Ascending aorta (tissue), 2 donors: ENCODE data around the gene TNPO2. TPM values are rescaled to one million over a fixed set of nuclear protein-coding genes. Genes with fewer than 3 reads are reported as not detected.

Experiments used
- DNase-seq, 2 donors: peaks; one replicate each; pipeline ENCODE4 v3.0.0-alpha.2; 2019; ENCODE audit warnings: low spot score in 2 of 2
- H3K27ac ChIP-seq, 2 donors: fragments of 200-600 bp; sonication (generic); one replicate each; pipeline ENCODE4 v1.5.1; 2016 to 2017; ENCODE audit warnings: mild to moderate bottlenecking in 1 of 2
- H3K27me3 ChIP-seq: fragments of 200-600 bp; sonication (generic); one replicate; pipeline ENCODE4 v1.5.1; 2017
- H3K36me3 ChIP-seq, 2 donors: fragments of 200-600 bp; sonication (generic); one replicate each; pipeline ENCODE4 v1.5.1; 2016
- H3K4me1 ChIP-seq, 2 donors: fragments of 200-600 bp; sonication (generic); one replicate each; pipeline ENCODE4 v1.5.1; 2016 to 2017; ENCODE audit warnings: mild to moderate bottlenecking in 1 of 2
- H3K4me3 ChIP-seq, 2 donors: fragments of 200-600 bp; sonication (generic); one replicate each; pipeline ENCODE4 v1.5.1; 2016 to 2017; ENCODE audit warnings: mild to moderate bottlenecking in 1 of 2
- H3K9me3 ChIP-seq, 2 donors: fragments of 200-600 bp; sonication (generic); one replicate each; pipeline ENCODE4 v1.5.1; 2016
- CTCF ChIP-seq, 3 experiments: fragments of 200-600 bp in 2 of 3; fragments of 450-650 bp in 1 of 3; sonication (generic) in 2 of 3; IDR thresholded peaks; one replicate each; pipeline ENCODE4 v1.5.1; 2016 to 2019; ENCODE audit warnings: antibody characterized with exemption in 3 of 3, mild to moderate bottlenecking in 1 of 3, moderate library complexity in 1 of 3
- intact Hi-C: fragments of 100-400 bp; cut with DNase I; formaldehyde crosslinking; loops from one replicate; pipeline ENCODE4 v1.15.1; 2023
- total RNA-seq: library from RNA; depleted of rRNA; stranded (reverse); fragments of >200 nt; gene quantifications from one replicate; pipeline ENCODE4 v1.1.0, GENCODE V29; 2016

TNPO2 gene
- total RNA-seq, 1 donor from 2014 or later: 82.6 TPM

GRCh38 chr19:12767150-12767549 is 43.4 kb upstream of the TNPO2 start:
- DNase-seq: no peak
- H3K27me3 ChIP-seq: no peaks in the 10 kb centered on the region
- H3K4me1 ChIP-seq: peaks cover 0 to 5% of the 10 kb centered on the region in 2 donors
- intact Hi-C loops: no loop called here
- no peak for TF ChIP-seq CTCF (IDR thresholded peaks at IDR 0.05)
- H3K9me3 ChIP-seq: no peaks in the 10 kb centered on the region
- H3K36me3 ChIP-seq: peaks cover 24 to 25% of the 10 kb centered on the region in 2 donors
- H3K4me3 ChIP-seq: no peak overlapping the region
- no peak overlapping the region for H3K27ac ChIP-seq

- Histone ChIP-seq H3K27ac (peak overlapping the region; percentile 46 to 58), H3K4me1 (peaks cover 0 to 3% of the 10 kb centered on the region in 2 donors), H3K27me3 (no peaks in the 10 kb centered on the region), H3K9me3 (no peaks in the 10 kb centered on the region), H3K4me3 (peak overlapping the region; percentile 46 to 68), H3K36me3 (peaks cover 24 to 25% of the 10 kb centered on the region in 2 donors)
- TF ChIP-seq CTCF (IDR thresholded peaks at IDR 0.05): peak; percentile 90 to 98 (median 94)
- peak in 1 of 2 donors; percentile 91 for DNase-seq
- intact Hi-C loops: loop anchor here (1.0 kb wide), 1 partner anchor 81 kb away; no protein-coding TSS in a partner anchor
Observed at GRCh38 chr19:12766051-12766521, 42.4 kb upstream of the TNPO2 start.

DNA sequence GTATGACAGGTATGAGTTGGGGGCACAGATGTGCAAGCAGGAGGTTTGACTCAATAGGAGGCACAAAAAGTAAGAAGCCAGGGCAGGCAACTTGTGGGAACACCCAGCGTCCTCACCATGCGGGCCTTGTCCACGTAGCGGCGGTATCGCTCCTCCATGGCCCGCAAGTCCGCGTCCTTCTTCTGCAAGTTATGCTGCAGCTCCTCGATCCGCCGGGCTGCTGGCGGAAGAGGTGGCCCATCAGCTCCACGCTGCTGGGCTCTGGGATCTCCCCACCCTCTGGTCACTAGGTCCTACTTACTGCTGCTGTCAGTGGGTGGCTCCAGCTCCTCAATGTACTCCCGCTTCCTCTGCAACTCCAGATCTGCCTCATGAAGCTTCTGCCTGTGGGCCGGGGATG is 41.0 kb upstream of the TNPO2 start:
- peaks cover 23 to 25% of the 10 kb centered on the region in 2 donors for H3K36me3 ChIP-seq
- no peak for TF ChIP-seq CTCF (IDR thresholded peaks at IDR 0.05)
- H3K9me3 ChIP-seq: no peaks in the 10 kb centered on the region
- H3K4me3 ChIP-seq: no peak overlapping the region
- DNase-seq: no peak
- H3K27ac ChIP-seq: no peak overlapping the region
- intact Hi-C loops: no loop called here
- no peaks in the 10 kb centered on the region for H3K27me3 ChIP-seq
- H3K4me1 ChIP-seq: peaks cover 0 to 3% of the 10 kb centered on the region in 2 donors

DNA sequence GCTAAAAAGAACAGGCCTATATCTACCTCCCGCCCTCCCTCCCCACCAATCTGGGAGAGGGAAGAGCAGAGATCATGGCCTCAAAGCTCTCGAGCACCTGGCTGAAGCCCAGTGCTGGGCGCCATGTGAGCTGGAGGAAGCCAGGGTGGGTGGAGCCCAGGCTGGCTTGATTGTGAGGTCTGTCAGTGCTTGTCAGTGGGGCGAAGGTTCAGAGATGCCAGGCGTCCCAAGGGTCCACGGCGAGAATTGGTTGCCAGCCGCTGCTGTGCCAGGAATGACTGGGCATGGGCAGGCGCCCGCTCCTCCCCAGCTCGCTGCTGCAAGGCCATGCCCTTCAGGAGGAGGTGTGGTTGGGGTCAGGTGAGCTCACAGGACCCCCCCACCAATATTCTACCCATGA is 39.4 kb upstream of the TNPO2 start:
- H3K4me3 ChIP-seq: no peak overlapping the region
- peaks cover 17 to 25% of the 10 kb centered on the region in 2 donors for H3K36me3 ChIP-seq
- no peak overlapping the region for H3K27ac ChIP-seq
- no peak for TF ChIP-seq CTCF (IDR thresholded peaks at IDR 0.05)
- no peak for DNase-seq
- no peaks in the 10 kb centered on the region for H3K27me3 ChIP-seq
- H3K9me3 ChIP-seq: no peaks in the 10 kb centered on the region
- H3K4me1 ChIP-seq: peaks cover 0 to 3% of the 10 kb centered on the region in 2 donors
- intact Hi-C loops: no loop called here

DNA sequence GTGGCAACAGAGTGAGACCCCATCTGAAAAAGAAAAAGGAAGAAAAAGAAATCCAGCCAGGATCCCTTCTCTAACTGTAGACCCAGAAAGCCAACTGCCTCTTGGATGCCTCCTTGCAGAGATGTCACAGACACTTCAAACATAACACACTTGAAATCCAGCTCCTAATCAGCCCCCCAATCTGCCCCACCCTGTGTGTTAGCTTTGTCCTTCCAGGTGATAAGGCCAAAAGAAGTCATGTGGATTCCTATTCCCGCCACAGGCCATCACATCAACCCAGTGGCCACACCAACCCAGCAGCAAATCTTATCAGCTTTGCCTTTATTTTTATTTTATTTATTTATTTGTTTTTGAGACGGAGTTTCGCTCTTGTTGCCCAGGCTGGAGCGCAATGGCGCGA is 36.0 kb upstream of the TNPO2 start:
- Histone ChIP-seq H3K9me3 (no peaks in the 10 kb centered on the region), H3K4me1 (peaks cover 0 to 3% of the 10 kb centered on the region in 2 donors), H3K27ac (no peak overlapping the region), H3K4me3 (no peak overlapping the region), H3K36me3 (peaks cover 15 to 17% of the 10 kb centered on the region in 2 donors), H3K27me3 (no peaks in the 10 kb centered on the region)
- intact Hi-C loops: no loop called here
- TF ChIP-seq CTCF (IDR thresholded peaks at IDR 0.05): no peak
- no peak for DNase-seq
